Testis (tissue), 3 donors: ENCODE data around the gene CASR. TPM values are rescaled to one million over a fixed set of nuclear protein-coding genes. Genes with fewer than 3 reads are reported as not detected.

Experiments
- DNase-seq: peaks from one replicate; pipeline ENCODE4 v3.0.0-alpha.2; 2019
- H3K27ac ChIP-seq, 2 donors: fragments of 200-600 bp; sonication (generic); one replicate each; pipeline ENCODE4 v1.5.1; 2019
- H3K27me3 ChIP-seq: fragments of 200-600 bp; sonication (generic); one replicate; pipeline ENCODE4 v1.5.1; 2019
- H3K36me3 ChIP-seq: fragments of 200-600 bp; sonication (generic); one replicate; pipeline ENCODE4 v1.5.1; 2017; ENCODE audit warnings: low read depth; ENCODE audit errors: missing control alignments
- H3K4me1 ChIP-seq: fragments of 200-600 bp; sonication (generic); one replicate; pipeline ENCODE4 v1.5.1; 2019
- H3K4me3 ChIP-seq, 2 donors: fragments of 200-600 bp; sonication (generic); one replicate each; pipeline ENCODE4 v1.5.1; 2017 to 2019
- H3K9me3 ChIP-seq: fragments of 200-600 bp; sonication (generic); one replicate; pipeline ENCODE4 v1.5.1; 2017
- CTCF ChIP-seq, 3 experiments: fragments of 450-650 bp in 2 of 3; fragments of 200-600 bp in 1 of 3; sonication (generic) in 1 of 3; IDR thresholded peaks; one replicate each; pipeline ENCODE4 v1.5.1; 2016 to 2019; ENCODE audit warnings: antibody characterized with exemption in 3 of 3, mild to moderate bottlenecking in 2 of 3, moderate library complexity in 1 of 3
- POLR2A ChIP-seq: fragments of 450-650 bp; IDR thresholded peaks from one replicate; pipeline ENCODE4 v1.6.1; 2017; ENCODE audit warnings: antibody characterized with exemption, mild to moderate bottlenecking, moderate library complexity
- WGBS, 2 donors: methylation state at CpG; one replicate each; pipeline ENCODE4 v1.1.5; 2018; 5-methylcytosine and 5-hydroxymethylcytosine counted together
- intact Hi-C: fragments of 100-400 bp; cut with DNase I; formaldehyde crosslinking; loops from one replicate; pipeline ENCODE4 v1.15.1; 2023; ENCODE audit warnings: low total_unique reads
- polyA plus RNA-seq: library from polyadenylated mRNA; stranded (reverse); fragments of 350-450 nt; fragmentation: Illumina TruSeq; extraction: RNeasy Lipid Tissue Mini Kit (QIAGEN cat#74804); gene quantifications from one replicate; pipeline ENCODE4 v1.2.3, GENCODE V29; 2014; ENCODE audit warnings: low read depth, low replicate concordance; ENCODE audit not compliant: insufficient read depth
- total RNA-seq, 2 donors: library from RNA; depleted of rRNA; stranded (reverse); fragments of >200 nt; gene quantifications; one replicate each; pipeline ENCODE4 v1.2.3, GENCODE V29; 2016

CASR gene
- total and polyA plus RNA-seq, 3 donors from 2014 or later: 0.30 to 1.4 (median 1.2) TPM

DNA sequence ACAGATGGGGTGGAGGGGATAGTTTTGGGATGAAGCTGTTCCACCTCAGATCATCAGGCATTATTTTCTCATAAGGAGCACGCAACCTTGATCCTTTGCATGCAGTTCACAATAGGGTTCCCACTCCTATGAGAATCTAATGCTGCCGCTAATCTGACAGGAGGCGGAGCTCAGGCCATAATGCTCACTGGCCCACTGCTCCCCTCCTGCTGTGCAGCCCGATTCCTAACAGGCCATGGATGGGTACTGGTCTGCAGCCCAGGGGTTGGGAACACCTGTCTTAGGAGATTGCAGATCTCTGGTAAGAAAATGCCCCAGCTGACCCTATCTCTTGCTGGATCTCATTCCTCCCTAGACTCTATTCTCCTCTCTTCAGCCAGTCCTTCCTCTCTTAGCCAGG lies 148.4 kb downstream of the CASR start:
- H3K9me3 ChIP-seq: no peaks in the 10 kb centered on the region
- H3K4me1 ChIP-seq: no peaks in the 10 kb centered on the region
- 68 to 76% methylated on average over 4 of the region's 4 CpGs for WGBS, 2 donors
- no peak overlapping the region for H3K4me3 ChIP-seq
- H3K36me3 ChIP-seq: no peaks in the 10 kb centered on the region
- H3K27me3 ChIP-seq: no peaks in the 10 kb centered on the region
- intact Hi-C loops: no loop called here
- TF ChIP-seq CTCF (IDR thresholded peaks at IDR 0.05) (no peak), POLR2A (no peak)
- DNase-seq: no peak
- no peak overlapping the region for H3K27ac ChIP-seq

DNA sequence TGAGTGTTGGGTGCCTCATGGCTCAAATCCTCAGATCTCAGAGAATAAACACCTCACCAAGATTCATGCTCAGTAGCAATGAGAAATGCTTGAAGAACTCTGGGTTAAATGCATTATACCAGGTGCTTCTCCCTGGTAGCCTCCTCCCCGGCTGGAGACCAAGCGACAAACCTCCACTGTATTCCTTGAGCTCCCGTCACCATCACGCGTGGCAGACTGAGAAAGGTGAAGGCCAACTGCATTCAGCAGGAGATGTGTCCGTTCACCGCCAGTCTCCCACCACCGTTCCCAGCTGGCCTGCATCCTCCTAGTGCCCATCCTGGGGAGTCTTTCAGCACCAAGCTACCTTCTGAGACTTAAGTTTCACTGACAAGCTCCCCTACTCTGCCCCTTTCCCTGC lies 149.1 kb downstream of the CASR start:
- no peaks in the 10 kb centered on the region for H3K9me3 ChIP-seq
- H3K27ac ChIP-seq: no peak overlapping the region
- H3K27me3 ChIP-seq: no peaks in the 10 kb centered on the region
- intact Hi-C loops: no loop called here
- H3K36me3 ChIP-seq: no peaks in the 10 kb centered on the region
- TF ChIP-seq CTCF (IDR thresholded peaks at IDR 0.05) (no peak), POLR2A (no peak)
- no peak overlapping the region for H3K4me3 ChIP-seq
- DNase-seq: no peak
- H3K4me1 ChIP-seq: no peaks in the 10 kb centered on the region
- 92 to 95% methylated on average over 8 of the region's 8 CpGs for WGBS, 2 donors

Other genes with a start within 250 kb of the CASR start
- gene ILDR1, start 161.4 kb upstream of the CASR start, total RNA-seq: 1 to 10 TPM; 3.2 TPM
- 1.4 TPM for gene ILDR1, start 161.4 kb upstream of the CASR start, polyA plus RNA-seq
- gene CD86, start 128.3 kb upstream of the CASR start, total RNA-seq: 1 to 10 TPM; 3.2 to 4.5 TPM
- gene CD86, start 128.3 kb upstream of the CASR start, polyA plus RNA-seq: 3.4 TPM
- 1 to 10 TPM in 1 of 2 donors, not detected in 1; 1.2 TPM for gene CSTA, start 141.6 kb downstream of the CASR start, total RNA-seq
- gene CSTA, start 141.6 kb downstream of the CASR start, polyA plus RNA-seq: 2.8 TPM
- 10 to 100 TPM; 19.3 to 19.9 TPM for gene MIX23, start 199.6 kb downstream of the CASR start, total RNA-seq
- 21.0 TPM for gene MIX23, start 199.6 kb downstream of the CASR start, polyA plus RNA-seq
- gene FAM162A, start 200.5 kb downstream of the CASR start, total RNA-seq: 10 to 100 TPM; 16.0 to 17.7 TPM
- gene FAM162A, start 200.5 kb downstream of the CASR start, polyA plus RNA-seq: 77.7 TPM
- 1 to 10 TPM; 7.1 to 8.9 TPM for gene WDR5B, start 232.4 kb downstream of the CASR start, total RNA-seq
- gene WDR5B, start 232.4 kb downstream of the CASR start, polyA plus RNA-seq: 5.1 TPM